ENCODE data around the gene MRPL53. TPM values are rescaled to one million over a fixed set of nuclear protein-coding genes. Genes with fewer than 3 reads are reported as not detected.
"Not testable (repeated sequence)": the region's sequence is repeated elsewhere in the genome, so short reads cannot be mapped to it uniquely, and the experiment has no call there.

MRPL53 gene
- total and polyA plus RNA-seq, 2 of the 8 experiments (the other 6 are each of a cell fraction or from before 2014, with no cell fraction given) = 36.6 to 46.3 TPM

GRCh38 chr2:74459503-74460118 is 12.9 kb downstream of the MRPL53 start:
- WGBS, 2 experiments (ENCODE audit: extremely low coverage in 1 of 2, insufficient coverage in 1 of 2, insufficient read length in 1 of 2, insufficient replicate concordance in 2 of 2, low coverage in 1 of 2, low lambda C conversion rate in 2 of 2, missing lambda C conversion rate in 1 of 2) = 92% methylated on average over 10 of the region's 13 CpGs; no CpG with 5 or more reads in 1 of the 2 experiments
- not testable (repeated sequence) for H3K79me1 ChIP-seq (ENCODE audit: low read depth, low read length); DNase-seq (ENCODE audit: low read depth in 1 of 2, low spot score in 2 of 2)

More at GRCh38 chr2:74459503-74460118, 12.9 kb downstream of the MRPL53 start:
- not testable (repeated sequence) for H2BK20ac ChIP-seq (ENCODE audit: low read length); H2BK12ac ChIP-seq (ENCODE audit: low read depth, low read length); H3K14ac ChIP-seq (ENCODE audit: insufficient read length); H3K27me3 ChIP-seq (replicated peaks in 1 of 4; ENCODE audit: control insufficient read depth in 3 of 4, extremely low read depth in 1 of 4, insufficient read depth in 3 of 4, low read length in 3 of 4); H3K9me3 ChIP-seq (ENCODE audit: insufficient read depth in 2 of 2, low read depth in 1 of 2, low read length in 1 of 2); H3K23ac ChIP-seq (ENCODE audit: insufficient read length); H3K4ac ChIP-seq (replicated peaks; ENCODE audit: insufficient read length, low read depth, low read length); H2BK5ac ChIP-seq (ENCODE audit: low read depth, low read length); H3K56ac ChIP-seq (replicated peaks; ENCODE audit: insufficient read length, low read depth, low read length); H2AFZ ChIP-seq (ENCODE audit: low read length); H4K20me1 ChIP-seq (replicated peaks in 1 of 2; ENCODE audit: control insufficient read depth in 1 of 2, insufficient read depth in 2 of 2, low read length in 2 of 2); H2BK120ac ChIP-seq (replicated peaks; ENCODE audit: low read depth, low read length); H4K91ac ChIP-seq (replicated peaks; ENCODE audit: insufficient read length, low read length); H3K18ac ChIP-seq (ENCODE audit: extremely low read depth, low read length); H2AK5ac ChIP-seq (ENCODE audit: low read depth, low read length); H4K8ac ChIP-seq (ENCODE audit: extremely low read depth, insufficient read depth, low read length); H4K5ac ChIP-seq (ENCODE audit: insufficient read length, low read depth, low read length); H2BK15ac ChIP-seq (ENCODE audit: low read length); H3K27ac ChIP-seq (ENCODE audit: low read depth, low read length); FAIRE-seq
- H3K9ac ChIP-seq (replicated peaks in 1 of 4; ENCODE audit: extremely low read depth in 1 of 4, low read depth in 3 of 4, low read length in 3 of 4) = peak overlapping the region in 1 of 4 experiments; percentile 53; a peak in 2 of 7 replicates
- H3K79me2 ChIP-seq (ENCODE audit: control insufficient read depth in 1 of 2, insufficient read depth in 2 of 2, low read length in 2 of 2) = peaks cover 0 to 15% of the 10 kb centered on the region in 2 experiments; a peak in 1 of 4 replicates
- peak overlapping the region; percentile 86 to 91; a peak in 3 of 4 replicates for H3K4me2 ChIP-seq (ENCODE audit: insufficient read depth in 1 of 2, low read depth in 2 of 2, low read length in 2 of 2)
- H3K36me3 ChIP-seq (ENCODE audit: control insufficient read depth in 2 of 4, insufficient read depth in 4 of 4, low read length in 3 of 4) = peaks cover 0 to 12% (median 2%) of the 10 kb centered on the region in 4 experiments; a peak in 4 of 8 replicates
- POLR2A ChIA-PET (ENCODE audit: partially characterized antibody) = interaction anchor here (0.7 to 10.5 kb wide), 12 partner anchors 14 to 107 kb away, joined by 3 to 89 read pairs (median 4); partner anchors contain the start of genes C2orf81, CCDC142, MRPL53 and PCGF1
- H3K4me1 ChIP-seq (replicated peaks in 1 of 4; ENCODE audit: control insufficient read depth in 3 of 4, insufficient read depth in 4 of 4, low read length in 3 of 4) = peaks cover 0 to 10% (median 2%) of the 10 kb centered on the region in 4 experiments; a peak in 5 of 7 replicates
- TF ChIP-seq POLR2A (IDR thresholded peaks at IDR 0.05; ENCODE audit: control extremely low read depth in 1 of 2, low read depth in 2 of 2, low read length in 2 of 2) = peak in 1 of 2 experiments; percentile 30; a peak in 1 of 3 replicates
- H3K4me3 ChIP-seq (ENCODE audit: extremely low read depth in 1 of 4, insufficient read depth in 2 of 4, low read depth in 3 of 4, low read length in 4 of 4) = peak overlapping the region in 2 of 4 experiments; percentile 98 to 99; a peak in 5 of 8 replicates
- CTCF ChIA-PET (ENCODE audit: partially characterized antibody) = interaction anchor here (1.0 to 10.5 kb wide), 7 partner anchors 15 to 128 kb away, joined by 3 to 86 read pairs (median 4); partner anchors contain the start of genes CCDC142, MRPL53 and TTC31
- H3K23me2 ChIP-seq (ENCODE audit: low read depth, low read length) = peaks cover 20% of the 10 kb centered on the region
